ENCODE data around the gene PARD3B. TPM values are rescaled to one million over a fixed set of nuclear protein-coding genes. Genes with fewer than 3 reads are reported as not detected.

The PARD3B gene
- total and polyA plus RNA-seq, 2 experiments from 2014 or later, result 3.5 to 4.4 TPM

DNA sequence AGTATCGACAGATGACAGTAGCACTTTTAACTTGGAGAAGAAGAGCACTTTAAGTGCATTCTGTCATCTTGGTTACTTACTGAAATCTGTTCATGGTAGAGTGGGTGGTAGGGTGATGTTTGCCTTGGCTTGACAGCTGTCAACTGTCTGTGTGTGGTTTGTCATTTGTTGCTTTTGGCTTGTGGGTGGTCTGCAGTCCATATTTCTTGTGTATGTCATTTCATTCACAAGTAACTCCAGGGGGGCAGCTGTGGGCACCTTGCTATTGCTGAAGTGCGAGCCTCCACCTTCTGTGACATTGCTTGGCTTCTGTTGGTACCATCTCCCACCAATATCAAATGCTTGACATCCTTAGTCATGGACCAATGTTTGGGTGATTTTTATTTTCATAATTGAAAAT, 825.5 kb downstream of the PARD3B start:
- DNase-seq (ENCODE audit: low spot score) (no peak), ATAC-seq (no peak)
- Histone ChIP-seq H3K4me1 (ENCODE audit: insufficient read depth) (peaks cover 5% of the 10 kb centered on the region; the same call in 1 of the 2 replicates), H3K27ac (ENCODE audit: low read depth) (no peak overlapping the region), H3K9me2 (ENCODE audit: insufficient read depth) (no peaks in the 10 kb centered on the region), H3K4me3 (no peak overlapping the region), H3K79me2 (replicated peaks; ENCODE audit: insufficient read depth) (no peaks in the 10 kb centered on the region), H2AFZ (no peak overlapping the region), H3K4me2 (no peak overlapping the region), H4K20me1 (replicated peaks; ENCODE audit: insufficient read depth) (no peaks in the 10 kb centered on the region), H3K36me3 (ENCODE audit: insufficient read depth) (peaks cover 3% of the 10 kb centered on the region; the same call in 1 of the 2 replicates), H3F3A (replicated peaks; ENCODE audit: low read depth) (no peaks in the 10 kb centered on the region), H3K27me3 (ENCODE audit: insufficient read depth) (no peaks in the 10 kb centered on the region)
- Mint-ChIP-seq H3K36me3 (ENCODE audit: low read depth) (no peaks in the 10 kb centered on the region), H3K4me3 (no peak overlapping the region), H3K4me1 (peaks cover 5% of the 10 kb centered on the region; the same call in 2 of the 3 replicates), H3K27ac (no peak overlapping the region), H3K27me3 (ENCODE audit: insufficient read depth, low read depth, poor library complexity) (no peaks in the 10 kb centered on the region), H3K9me3 (no peaks in the 10 kb centered on the region)
- TF ChIP-seq CREB1 (CRISPR knock-in tag; IDR thresholded peaks at IDR 0.05; ENCODE audit: low read depth) (no peak), ZNF331 (CRISPR knock-in tag; IDR thresholded peaks at IDR 0.05; ENCODE audit: low read depth) (no peak), ZNF114 (CRISPR knock-in tag; IDR thresholded peaks at IDR 0.05) (no peak), STAT1 (IDR thresholded peaks at IDR 0.05; ENCODE audit: unreplicated experiment) (no peak), POLR2AphosphoS5 (IDR thresholded peaks at IDR 0.05; ENCODE audit: low read depth) (no peak), EZH2phosphoT487 (IDR thresholded peaks at IDR 0.05; ENCODE audit: unreplicated experiment) (no peak), NANOG (IDR thresholded peaks at IDR 0.05; ENCODE audit: borderline replicate concordance) (no peak), JUNB (IDR thresholded peaks at IDR 0.05; ENCODE audit: unreplicated experiment) (no peak), EZH2 (IDR thresholded peaks at IDR 0.05; ENCODE audit: low read depth, unreplicated experiment) (no peak)
- TF ChIP-seq, protein P1, sequence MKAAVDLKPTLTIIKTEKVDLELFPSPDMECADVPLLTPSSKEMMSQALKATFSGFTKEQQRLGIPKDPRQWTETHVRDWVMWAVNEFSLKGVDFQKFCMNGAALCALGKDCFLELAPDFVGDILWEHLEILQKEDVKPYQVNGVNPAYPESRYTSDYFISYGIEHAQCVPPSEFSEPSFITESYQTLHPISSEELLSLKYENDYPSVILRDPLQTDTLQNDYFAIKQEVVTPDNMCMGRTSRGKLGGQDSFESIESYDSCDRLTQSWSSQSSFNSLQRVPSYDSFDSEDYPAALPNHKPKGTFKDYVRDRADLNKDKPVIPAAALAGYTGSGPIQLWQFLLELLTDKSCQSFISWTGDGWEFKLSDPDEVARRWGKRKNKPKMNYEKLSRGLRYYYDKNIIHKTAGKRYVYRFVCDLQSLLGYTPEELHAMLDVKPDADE (IDR thresholded peaks at IDR 0.05), result no peak
- TF ChIP-seq, protein P2, sequence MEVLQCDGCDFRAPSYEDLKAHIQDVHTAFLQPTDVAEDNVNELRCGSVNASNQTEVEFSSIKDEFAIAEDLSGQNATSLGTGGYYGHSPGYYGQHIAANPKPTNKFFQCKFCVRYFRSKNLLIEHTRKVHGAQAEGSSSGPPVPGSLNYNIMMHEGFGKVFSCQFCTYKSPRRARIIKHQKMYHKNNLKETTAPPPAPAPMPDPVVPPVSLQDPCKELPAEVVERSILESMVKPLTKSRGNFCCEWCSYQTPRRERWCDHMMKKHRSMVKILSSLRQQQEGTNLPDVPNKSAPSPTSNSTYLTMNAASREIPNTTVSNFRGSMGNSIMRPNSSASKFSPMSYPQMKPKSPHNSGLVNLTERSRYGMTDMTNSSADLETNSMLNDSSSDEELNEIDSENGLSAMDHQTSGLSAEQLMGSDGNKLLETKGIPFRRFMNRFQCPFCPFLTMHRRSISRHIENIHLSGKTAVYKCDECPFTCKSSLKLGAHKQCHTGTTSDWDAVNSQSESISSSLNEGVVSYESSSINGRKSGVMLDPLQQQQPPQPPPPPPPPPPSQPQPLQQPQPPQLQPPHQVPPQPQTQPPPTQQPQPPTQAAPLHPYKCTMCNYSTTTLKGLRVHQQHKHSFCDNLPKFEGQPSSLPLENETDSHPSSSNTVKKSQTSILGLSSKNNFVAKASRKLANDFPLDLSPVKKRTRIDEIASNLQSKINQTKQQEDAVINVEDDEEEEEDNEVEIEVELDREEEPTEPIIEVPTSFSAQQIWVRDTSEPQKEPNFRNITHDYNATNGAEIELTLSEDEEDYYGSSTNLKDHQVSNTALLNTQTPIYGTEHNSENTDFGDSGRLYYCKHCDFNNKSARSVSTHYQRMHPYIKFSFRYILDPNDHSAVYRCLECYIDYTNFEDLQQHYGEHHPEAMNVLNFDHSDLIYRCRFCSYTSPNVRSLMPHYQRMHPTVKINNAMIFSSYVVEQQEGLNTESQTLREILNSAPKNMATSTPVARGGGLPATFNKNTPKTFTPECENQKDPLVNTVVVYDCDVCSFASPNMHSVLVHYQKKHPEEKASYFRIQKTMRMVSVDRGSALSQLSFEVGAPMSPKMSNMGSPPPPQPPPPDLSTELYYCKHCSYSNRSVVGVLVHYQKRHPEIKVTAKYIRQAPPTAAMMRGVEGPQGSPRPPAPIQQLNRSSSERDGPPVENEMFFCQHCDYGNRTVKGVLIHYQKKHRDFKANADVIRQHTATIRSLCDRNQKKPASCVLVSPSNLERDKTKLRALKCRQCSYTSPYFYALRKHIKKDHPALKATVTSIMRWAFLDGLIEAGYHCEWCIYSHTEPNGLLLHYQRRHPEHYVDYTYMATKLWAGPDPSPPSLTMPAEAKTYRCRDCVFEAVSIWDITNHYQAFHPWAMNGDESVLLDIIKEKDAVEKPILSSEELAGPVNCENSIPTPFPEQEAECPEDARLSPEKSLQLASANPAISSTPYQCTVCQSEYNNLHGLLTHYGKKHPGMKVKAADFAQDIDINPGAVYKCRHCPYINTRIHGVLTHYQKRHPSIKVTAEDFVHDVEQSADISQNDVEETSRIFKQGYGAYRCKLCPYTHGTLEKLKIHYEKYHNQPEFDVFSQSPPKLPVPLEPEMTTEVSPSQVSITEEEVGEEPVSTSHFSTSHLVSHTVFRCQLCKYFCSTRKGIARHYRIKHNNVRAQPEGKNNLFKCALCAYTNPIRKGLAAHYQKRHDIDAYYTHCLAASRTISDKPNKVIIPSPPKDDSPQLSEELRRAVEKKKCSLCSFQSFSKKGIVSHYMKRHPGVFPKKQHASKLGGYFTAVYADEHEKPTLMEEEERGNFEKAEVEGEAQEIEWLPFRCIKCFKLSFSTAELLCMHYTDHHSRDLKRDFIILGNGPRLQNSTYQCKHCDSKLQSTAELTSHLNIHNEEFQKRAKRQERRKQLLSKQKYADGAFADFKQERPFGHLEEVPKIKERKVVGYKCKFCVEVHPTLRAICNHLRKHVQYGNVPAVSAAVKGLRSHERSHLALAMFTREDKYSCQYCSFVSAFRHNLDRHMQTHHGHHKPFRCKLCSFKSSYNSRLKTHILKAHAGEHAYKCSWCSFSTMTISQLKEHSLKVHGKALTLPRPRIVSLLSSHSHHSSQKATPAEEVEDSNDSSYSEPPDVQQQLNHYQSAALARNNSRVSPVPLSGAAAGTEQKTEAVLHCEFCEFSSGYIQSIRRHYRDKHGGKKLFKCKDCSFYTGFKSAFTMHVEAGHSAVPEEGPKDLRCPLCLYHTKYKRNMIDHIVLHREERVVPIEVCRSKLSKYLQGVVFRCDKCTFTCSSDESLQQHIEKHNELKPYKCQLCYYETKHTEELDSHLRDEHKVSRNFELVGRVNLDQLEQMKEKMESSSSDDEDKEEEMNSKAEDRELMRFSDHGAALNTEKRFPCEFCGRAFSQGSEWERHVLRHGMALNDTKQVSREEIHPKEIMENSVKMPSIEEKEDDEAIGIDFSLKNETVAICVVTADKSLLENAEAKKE (CRISPR knock-in tag; IDR thresholded peaks at IDR 0.05), result no peak
- TF ChIP-seq, protein P3, sequence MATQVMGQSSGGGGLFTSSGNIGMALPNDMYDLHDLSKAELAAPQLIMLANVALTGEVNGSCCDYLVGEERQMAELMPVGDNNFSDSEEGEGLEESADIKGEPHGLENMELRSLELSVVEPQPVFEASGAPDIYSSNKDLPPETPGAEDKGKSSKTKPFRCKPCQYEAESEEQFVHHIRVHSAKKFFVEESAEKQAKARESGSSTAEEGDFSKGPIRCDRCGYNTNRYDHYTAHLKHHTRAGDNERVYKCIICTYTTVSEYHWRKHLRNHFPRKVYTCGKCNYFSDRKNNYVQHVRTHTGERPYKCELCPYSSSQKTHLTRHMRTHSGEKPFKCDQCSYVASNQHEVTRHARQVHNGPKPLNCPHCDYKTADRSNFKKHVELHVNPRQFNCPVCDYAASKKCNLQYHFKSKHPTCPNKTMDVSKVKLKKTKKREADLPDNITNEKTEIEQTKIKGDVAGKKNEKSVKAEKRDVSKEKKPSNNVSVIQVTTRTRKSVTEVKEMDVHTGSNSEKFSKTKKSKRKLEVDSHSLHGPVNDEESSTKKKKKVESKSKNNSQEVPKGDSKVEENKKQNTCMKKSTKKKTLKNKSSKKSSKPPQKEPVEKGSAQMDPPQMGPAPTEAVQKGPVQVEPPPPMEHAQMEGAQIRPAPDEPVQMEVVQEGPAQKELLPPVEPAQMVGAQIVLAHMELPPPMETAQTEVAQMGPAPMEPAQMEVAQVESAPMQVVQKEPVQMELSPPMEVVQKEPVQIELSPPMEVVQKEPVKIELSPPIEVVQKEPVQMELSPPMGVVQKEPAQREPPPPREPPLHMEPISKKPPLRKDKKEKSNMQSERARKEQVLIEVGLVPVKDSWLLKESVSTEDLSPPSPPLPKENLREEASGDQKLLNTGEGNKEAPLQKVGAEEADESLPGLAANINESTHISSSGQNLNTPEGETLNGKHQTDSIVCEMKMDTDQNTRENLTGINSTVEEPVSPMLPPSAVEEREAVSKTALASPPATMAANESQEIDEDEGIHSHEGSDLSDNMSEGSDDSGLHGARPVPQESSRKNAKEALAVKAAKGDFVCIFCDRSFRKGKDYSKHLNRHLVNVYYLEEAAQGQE (IDR thresholded peaks at IDR 0.05; ENCODE audit: unreplicated experiment), result no peak
- TF ChIP-seq, protein P4, sequence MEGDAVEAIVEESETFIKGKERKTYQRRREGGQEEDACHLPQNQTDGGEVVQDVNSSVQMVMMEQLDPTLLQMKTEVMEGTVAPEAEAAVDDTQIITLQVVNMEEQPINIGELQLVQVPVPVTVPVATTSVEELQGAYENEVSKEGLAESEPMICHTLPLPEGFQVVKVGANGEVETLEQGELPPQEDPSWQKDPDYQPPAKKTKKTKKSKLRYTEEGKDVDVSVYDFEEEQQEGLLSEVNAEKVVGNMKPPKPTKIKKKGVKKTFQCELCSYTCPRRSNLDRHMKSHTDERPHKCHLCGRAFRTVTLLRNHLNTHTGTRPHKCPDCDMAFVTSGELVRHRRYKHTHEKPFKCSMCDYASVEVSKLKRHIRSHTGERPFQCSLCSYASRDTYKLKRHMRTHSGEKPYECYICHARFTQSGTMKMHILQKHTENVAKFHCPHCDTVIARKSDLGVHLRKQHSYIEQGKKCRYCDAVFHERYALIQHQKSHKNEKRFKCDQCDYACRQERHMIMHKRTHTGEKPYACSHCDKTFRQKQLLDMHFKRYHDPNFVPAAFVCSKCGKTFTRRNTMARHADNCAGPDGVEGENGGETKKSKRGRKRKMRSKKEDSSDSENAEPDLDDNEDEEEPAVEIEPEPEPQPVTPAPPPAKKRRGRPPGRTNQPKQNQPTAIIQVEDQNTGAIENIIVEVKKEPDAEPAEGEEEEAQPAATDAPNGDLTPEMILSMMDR (conservative IDR thresholded peaks at IDR 0.05; ENCODE audit: low read depth in 2 of 2), result no peak
